ENCODE data around the gene SSR4. TPM values are rescaled to one million over a fixed set of nuclear protein-coding genes. Genes with fewer than 3 reads are reported as not detected.

Gene SSR4
- total RNA-seq, 2 donors from 2014 or later, result 150 to 192 TPM

- Mint-ChIP-seq H3K9me3 (no peaks in the 10 kb centered on the region), H3K36me3 (ENCODE audit: insufficient read depth in 2 of 2) (no peaks in the 10 kb centered on the region), H3K27ac (no peak within 1 kb of the TSS), H3K4me1 (ENCODE audit: low read depth) (peaks cover 5% of the 10 kb centered on the region), H3K4me3 (no peak within 1 kb of the TSS), H3K27me3 (ENCODE audit: low read depth) (peaks cover 12% of the 10 kb centered on the region)
- no peak for DNase-seq
- ATAC-seq (replicated peaks in 1 of 2), result no peak
Measured at GRCh38 chrX:153780678-153781427, 13.6 kb upstream of the SSR4 start, which contains the start of gene SRPK3. TSS of gene SRPK3 (plus strand) at chrX:153781041. CDS start at chrX:153781087, 46 bp downstream.

- Mint-ChIP-seq H3K4me3 (no peak overlapping the region), H3K27ac (no peak overlapping the region), H3K4me1 (ENCODE audit: low read depth) (peaks cover 5% of the 10 kb centered on the region), H3K9me3 (no peaks in the 10 kb centered on the region), H3K27me3 (ENCODE audit: low read depth) (peaks cover 12% of the 10 kb centered on the region), H3K36me3 (ENCODE audit: insufficient read depth in 2 of 2) (no peaks in the 10 kb centered on the region)
- DNase-seq (no peak), ATAC-seq (replicated peaks in 1 of 2) (no peak)
Measured at GRCh38 chrX:153781428-153782047, 12.9 kb upstream of the SSR4 start.

GRCh38 chrX:153782313-153782712 lies 12.2 kb upstream of the SSR4 start:
- Mint-ChIP-seq H3K9me3 (no peaks in the 10 kb centered on the region), H3K27me3 (ENCODE audit: low read depth) (peaks cover 12% of the 10 kb centered on the region), H3K36me3 (ENCODE audit: insufficient read depth in 2 of 2) (no peaks in the 10 kb centered on the region), H3K4me1 (ENCODE audit: low read depth) (peaks cover 5% of the 10 kb centered on the region), H3K4me3 (no peak overlapping the region), H3K27ac (no peak overlapping the region)
- ATAC-seq (replicated peaks in 1 of 2) (no peak), DNase-seq (no peak)

GRCh38 chrX:153782871-153783270 lies 11.6 kb upstream of the SSR4 start:
- Mint-ChIP-seq H3K36me3 (ENCODE audit: insufficient read depth in 2 of 2) (no peaks in the 10 kb centered on the region), H3K27ac (no peak overlapping the region), H3K9me3 (no peaks in the 10 kb centered on the region), H3K4me1 (ENCODE audit: low read depth) (peaks cover 5% of the 10 kb centered on the region), H3K27me3 (ENCODE audit: low read depth) (peaks cover 12% of the 10 kb centered on the region), H3K4me3 (no peak overlapping the region)
- ATAC-seq (replicated peaks in 1 of 2) (no peak), DNase-seq (no peak)

GRCh38 chrX:153783378-153784013 lies 11.0 kb upstream of the SSR4 start:
- DNase-seq (no peak), ATAC-seq (replicated peaks in 1 of 2) (no peak)
- H3K4me3 Mint-ChIP-seq, result no peak overlapping the region
- no peaks in the 10 kb centered on the region for H3K9me3 Mint-ChIP-seq
- no peak overlapping the region for H3K27ac Mint-ChIP-seq
- peaks cover 12% of the 10 kb centered on the region for H3K27me3 Mint-ChIP-seq (ENCODE audit: low read depth)
- no peaks in the 10 kb centered on the region for H3K36me3 Mint-ChIP-seq (ENCODE audit: insufficient read depth in 2 of 2)
- H3K4me1 Mint-ChIP-seq (ENCODE audit: low read depth), result peaks cover 5% of the 10 kb centered on the region

- Mint-ChIP-seq H3K9me3 (no peaks in the 10 kb centered on the region), H3K27me3 (ENCODE audit: low read depth) (peaks cover 11% of the 10 kb centered on the region), H3K36me3 (ENCODE audit: insufficient read depth in 2 of 2) (no peaks in the 10 kb centered on the region), H3K4me1 (ENCODE audit: low read depth) (peaks cover 5% of the 10 kb centered on the region), H3K4me3 (no peak overlapping the region), H3K27ac (no peak overlapping the region)
- DNase-seq, result no peak
- no peak for ATAC-seq (replicated peaks in 1 of 2)
Measured at GRCh38 chrX:153784325-153784967, 10.0 kb upstream of the SSR4 start.

- Mint-ChIP-seq H3K4me3 (no peak overlapping the region), H3K36me3 (ENCODE audit: insufficient read depth in 2 of 2) (peaks cover 0 to 4% of the 10 kb centered on the region in 2 donors), H3K27ac (no peak overlapping the region), H3K9me3 (no peaks in the 10 kb centered on the region), H3K27me3 (ENCODE audit: low read depth) (no peaks in the 10 kb centered on the region), H3K4me1 (ENCODE audit: low read depth) (no peaks in the 10 kb centered on the region)
- no peak for ATAC-seq (replicated peaks in 1 of 2)
- DNase-seq, result no peak
Measured at GRCh38 chrX:153786669-153787068, 7.8 kb upstream of the SSR4 start.

- Mint-ChIP-seq H3K27me3 (ENCODE audit: low read depth) (no peaks in the 10 kb centered on the region), H3K27ac (no peak overlapping the region), H3K4me3 (no peak overlapping the region), H3K9me3 (no peaks in the 10 kb centered on the region), H3K36me3 (ENCODE audit: insufficient read depth in 2 of 2) (peaks cover 2 to 4% of the 10 kb centered on the region in 2 donors), H3K4me1 (ENCODE audit: low read depth) (peaks cover 9% of the 10 kb centered on the region)
- ATAC-seq (replicated peaks in 1 of 2) (no peak), DNase-seq (no peak)
Measured at GRCh38 chrX:153789654-153790053, 4.8 kb upstream of the SSR4 start.

GRCh38 chrX:153791104-153791852 lies 3.2 kb upstream of the SSR4 start:
- ATAC-seq (replicated peaks in 1 of 2) (no peak), DNase-seq (no peak)
- Mint-ChIP-seq H3K36me3 (ENCODE audit: insufficient read depth in 2 of 2) (peaks cover 2 to 9% of the 10 kb centered on the region in 2 donors), H3K27ac (no peak overlapping the region), H3K9me3 (no peaks in the 10 kb centered on the region), H3K4me3 (no peak overlapping the region), H3K4me1 (ENCODE audit: low read depth) (peaks cover 15% of the 10 kb centered on the region), H3K27me3 (ENCODE audit: low read depth) (no peaks in the 10 kb centered on the region)

- ATAC-seq (replicated peaks in 1 of 2) (no peak), DNase-seq (no peak)
- Mint-ChIP-seq H3K4me1 (ENCODE audit: low read depth) (peaks cover 21% of the 10 kb centered on the region), H3K27ac (no peak overlapping the region), H3K36me3 (ENCODE audit: insufficient read depth in 2 of 2) (peaks cover 2 to 10% of the 10 kb centered on the region in 2 donors), H3K4me3 (no peak overlapping the region), H3K27me3 (ENCODE audit: low read depth) (no peaks in the 10 kb centered on the region), H3K9me3 (no peaks in the 10 kb centered on the region)
Measured at GRCh38 chrX:153792368-153792767, 2.1 kb upstream of the SSR4 start.

GRCh38 chrX:153793291-153793690 lies 1.2 kb upstream of the SSR4 start:
- peaks cover 21% of the 10 kb centered on the region for H3K4me1 Mint-ChIP-seq (ENCODE audit: low read depth)
- peak overlapping the region; percentile 87 to 96 for H3K4me3 Mint-ChIP-seq

GRCh38 chrX:153794897-153795816 lies 689 bp downstream of the SSR4 start:
- Mint-ChIP-seq H3K9me3 (no peaks in the 10 kb centered on the region), H3K4me1 (ENCODE audit: low read depth) (peaks cover 21% of the 10 kb centered on the region), H3K4me3 (peak overlapping the region; percentile 87 to 96), H3K27ac (peak overlapping the region; percentile 90), H3K27me3 (ENCODE audit: low read depth) (no peaks in the 10 kb centered on the region), H3K36me3 (ENCODE audit: insufficient read depth in 2 of 2) (peaks cover 2 to 12% of the 10 kb centered on the region in 2 donors)
- ATAC-seq (replicated peaks in 1 of 2), result peak in 1 of 2 donors; percentile 9
- DNase-seq, result peak; percentile 23 to 26

More at GRCh38 chrX:153793291-153793690, 1.2 kb upstream of the SSR4 start:
- Mint-ChIP-seq H3K9me3 (no peaks in the 10 kb centered on the region), H3K36me3 (ENCODE audit: insufficient read depth in 2 of 2) (peaks cover 2 to 12% of the 10 kb centered on the region in 2 donors), H3K27me3 (ENCODE audit: low read depth) (no peaks in the 10 kb centered on the region), H3K27ac (peak overlapping the region; percentile 92)
- ATAC-seq (replicated peaks in 1 of 2) (no peak), DNase-seq (no peak)
